Measurements from ENCODE around the gene FRMD4A.
"Not testable (repeated sequence)": the region's sequence is repeated elsewhere in the genome, so short reads cannot be mapped to it uniquely, and the experiment has no call there.

The FRMD4A gene

DNA sequence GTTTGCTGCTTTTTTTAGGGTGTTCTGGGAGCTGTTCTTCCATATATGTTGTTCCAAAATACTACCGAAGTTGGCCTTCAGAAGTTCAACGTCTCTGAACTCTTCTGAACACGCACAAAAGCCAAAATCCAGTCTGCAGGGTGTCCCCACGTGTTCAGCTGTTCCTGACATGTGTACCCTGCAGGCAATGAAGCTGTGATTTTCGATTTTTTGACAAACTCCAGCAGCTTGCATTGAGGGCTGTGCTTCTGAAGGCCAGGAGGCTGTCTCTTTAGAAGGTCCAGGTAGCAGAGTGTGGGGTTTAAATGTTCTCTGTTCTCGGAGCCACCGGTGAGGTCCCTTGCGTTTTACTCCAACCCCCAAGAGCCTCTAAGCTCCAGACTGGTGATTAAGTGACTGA, 598.9 kb downstream of the FRMD4A start:
- no peak for DNase-seq

DNA sequence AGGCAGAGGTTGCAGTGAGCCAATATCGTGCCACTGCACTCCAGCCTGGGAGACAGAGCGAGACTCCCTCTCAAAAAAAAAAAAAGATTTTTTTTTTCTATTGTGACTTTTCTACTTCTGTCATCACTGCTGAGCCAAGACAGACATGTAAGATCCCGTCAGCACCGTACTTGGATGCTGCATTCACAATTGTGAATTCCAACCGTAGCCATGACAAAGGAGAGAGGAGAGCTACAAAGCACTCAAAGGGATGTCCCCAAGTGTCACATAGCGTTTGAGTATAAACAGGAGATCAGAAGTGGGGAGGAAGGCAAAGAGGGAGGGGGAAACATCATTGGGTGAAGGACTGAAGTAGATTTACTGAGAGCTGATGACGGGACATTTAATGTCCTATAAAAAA, 599.8 kb downstream of the FRMD4A start:
- DNase-seq, result no peak

DNA sequence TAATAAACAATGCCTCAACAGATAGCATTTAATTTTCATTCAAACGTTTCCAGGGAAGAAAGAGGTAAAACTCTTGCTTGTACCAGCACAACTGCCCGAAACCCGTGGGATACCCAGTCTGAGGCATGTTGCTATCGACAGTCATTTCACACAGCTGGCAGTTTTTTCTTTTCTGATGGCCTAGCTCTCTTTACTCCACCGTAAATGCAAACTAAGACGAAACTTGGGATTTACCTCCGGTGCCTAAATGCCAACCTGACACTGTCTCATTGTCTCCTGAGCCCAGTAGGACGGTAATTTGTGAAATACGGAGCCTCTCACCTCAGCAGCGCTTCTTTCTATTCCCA, 600.4 kb downstream of the FRMD4A start:
- DNase-seq, result no peak

DNA sequence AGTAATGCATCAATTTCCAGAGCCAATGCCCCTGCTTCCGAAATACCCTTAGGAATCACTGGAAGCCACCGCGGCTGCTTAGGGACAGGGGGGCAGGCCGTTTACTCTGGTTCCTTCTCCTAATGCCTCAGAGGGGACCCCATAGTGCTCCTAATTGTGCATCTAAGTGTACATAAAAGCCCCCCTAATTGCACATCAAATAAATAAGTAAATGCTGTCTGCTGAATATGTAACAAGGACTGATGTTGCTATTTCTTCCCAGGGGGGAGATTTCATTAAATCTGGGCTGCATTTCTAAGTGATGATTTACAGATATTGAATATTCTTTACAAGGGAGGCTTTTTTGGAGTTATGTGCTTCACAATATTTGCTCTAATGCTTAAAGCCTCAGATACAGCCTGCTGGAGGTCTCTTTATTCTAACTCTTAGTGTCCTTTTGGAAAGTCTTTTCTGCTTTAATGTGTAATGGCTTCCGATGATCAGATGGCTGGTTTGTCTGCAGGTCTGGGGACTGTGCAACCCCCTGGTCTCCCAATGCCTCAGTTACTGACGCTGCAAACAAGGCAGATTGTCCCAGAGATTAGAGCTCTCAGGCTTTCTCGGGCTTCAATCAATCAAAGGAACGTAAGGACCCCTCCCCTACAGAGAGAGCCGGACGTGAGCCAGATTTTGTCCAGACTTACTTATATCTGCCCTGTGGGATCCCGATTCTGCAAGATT, 601.0 kb downstream of the FRMD4A start:
- DNase-seq, result no peak

DNA sequence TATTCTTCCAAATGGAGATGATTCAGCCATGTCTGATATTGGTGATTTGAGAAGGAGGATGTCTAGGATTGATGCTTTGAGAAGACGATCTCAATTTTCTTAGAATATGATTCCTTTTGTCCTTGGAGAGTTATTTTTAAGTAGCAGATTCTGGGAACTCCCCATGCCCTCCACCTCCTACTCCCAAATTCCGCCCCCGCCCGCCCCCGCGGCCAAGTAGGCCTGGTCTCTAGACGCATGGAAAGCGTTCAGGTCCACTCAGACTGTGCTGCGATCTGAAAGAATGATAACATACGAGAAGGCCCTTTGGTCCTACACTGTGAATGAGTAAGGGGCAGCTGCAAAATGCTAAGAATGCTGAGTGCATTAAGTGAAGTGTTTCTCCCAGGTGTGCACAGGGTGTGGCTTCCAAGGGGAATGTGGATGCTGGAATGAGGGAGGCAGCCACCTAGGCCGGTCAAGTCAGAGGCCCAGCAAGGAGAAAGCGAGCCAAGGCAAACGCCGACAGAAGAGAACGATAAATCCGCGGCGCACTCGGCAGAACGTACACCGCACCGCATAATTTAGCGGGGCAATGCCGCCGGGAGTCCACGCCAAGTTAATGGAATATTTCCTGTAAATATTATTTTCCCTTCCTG, 601.7 kb downstream of the FRMD4A start:
- no peak for DNase-seq

DNA sequence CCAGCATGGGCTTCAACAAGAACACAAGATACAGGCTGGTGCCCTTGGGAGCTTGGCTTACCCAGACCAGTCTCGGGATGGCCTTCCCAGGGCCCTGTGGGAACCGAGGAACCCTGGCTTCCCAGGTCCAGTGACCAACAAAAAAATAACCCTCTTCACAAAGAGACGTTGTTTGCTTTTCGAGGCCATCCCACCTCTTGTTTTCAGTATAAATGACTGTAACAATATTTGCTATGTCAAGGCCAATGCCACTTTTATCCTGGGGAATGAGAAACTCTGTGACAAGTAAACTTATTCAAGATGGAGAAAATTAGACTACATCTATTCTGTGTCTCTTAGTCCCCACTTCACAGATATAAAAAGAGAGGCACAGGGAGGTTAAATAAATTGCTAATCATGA, 605.1 kb downstream of the FRMD4A start:
- DNase-seq, result no peak

DNA sequence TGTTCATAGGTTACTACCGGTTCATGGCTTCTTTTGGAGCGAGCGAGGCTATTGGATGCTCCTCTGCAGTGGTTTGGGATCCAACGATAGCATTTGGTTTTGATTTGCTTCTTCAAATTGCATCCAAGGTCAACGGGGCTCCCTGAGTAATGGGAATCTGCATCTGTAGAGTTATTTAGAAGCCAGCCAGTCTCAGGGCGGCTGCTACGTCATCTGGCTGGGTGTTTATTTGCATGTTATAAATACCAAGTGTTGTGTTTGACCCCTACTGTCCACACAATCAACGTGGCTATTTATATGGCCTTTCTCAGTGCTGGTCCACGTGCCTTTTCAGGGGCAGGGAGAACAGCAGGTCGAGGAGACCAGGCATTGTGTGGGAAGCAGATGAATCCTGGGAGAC, 606.2 kb downstream of the FRMD4A start:
- no peak for DNase-seq

DNA sequence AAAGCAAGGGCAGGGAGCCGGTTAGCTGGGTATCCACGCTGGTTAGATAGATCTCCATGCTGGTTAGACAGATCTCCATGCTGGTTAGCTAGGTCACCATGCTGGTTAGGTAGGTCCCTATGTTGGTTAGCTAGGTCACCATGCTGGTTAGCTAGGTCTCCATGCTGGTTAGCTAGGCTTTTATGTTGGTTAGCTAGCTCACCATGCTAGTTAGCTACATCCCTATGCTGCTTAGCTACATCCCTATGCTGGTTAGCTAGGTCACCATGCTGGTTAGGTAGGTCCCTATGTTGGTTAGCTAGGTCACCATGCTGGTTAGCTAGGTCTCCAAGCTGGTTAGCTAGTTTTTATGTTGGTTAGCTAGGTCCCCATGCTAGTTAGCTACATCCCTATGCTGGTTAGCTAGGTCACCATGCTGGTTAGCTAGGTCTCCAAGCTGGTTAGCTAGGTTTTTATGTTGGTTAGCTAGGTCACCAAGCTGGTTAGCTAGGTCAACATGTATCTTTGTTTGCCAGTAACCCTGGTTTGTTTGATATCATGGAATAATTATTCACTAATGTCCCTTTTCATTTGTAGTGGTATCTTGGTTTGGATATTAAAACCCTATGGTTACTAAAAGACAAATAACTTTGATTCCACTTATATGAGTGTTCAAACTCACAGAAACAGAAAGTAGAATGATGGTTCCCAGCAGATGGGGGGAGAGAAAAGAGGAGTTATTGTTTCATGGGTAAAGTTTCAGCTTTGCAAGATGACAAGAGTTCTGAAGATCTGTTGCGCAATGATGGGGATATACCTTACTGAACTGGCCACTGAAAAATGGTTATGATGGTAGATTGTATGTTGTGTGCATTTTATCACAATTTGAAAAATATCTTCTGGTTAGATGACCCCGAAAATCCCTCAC, 607.7 kb downstream of the FRMD4A start:
- no peak for DNase-seq

DNA sequence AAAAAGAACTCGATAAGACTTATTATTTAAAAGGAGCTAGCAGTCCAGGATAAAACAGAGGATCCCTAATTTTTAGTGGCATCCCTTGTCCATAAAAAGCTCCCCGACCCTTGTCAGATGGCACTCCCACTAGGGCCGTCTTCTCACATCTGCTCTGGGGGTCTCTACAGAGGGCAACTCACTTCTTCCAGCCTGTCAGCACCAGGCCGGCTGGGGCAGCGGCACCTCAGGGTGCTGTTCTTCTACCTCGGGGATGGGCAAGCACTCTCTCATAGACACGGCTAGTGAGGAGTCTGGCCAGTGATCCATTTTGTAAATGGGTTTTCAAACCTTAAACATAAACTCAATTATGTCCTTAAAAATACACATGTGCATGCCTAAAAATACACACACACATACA, 609.2 kb downstream of the FRMD4A start:
- DNase-seq, result no peak

DNA sequence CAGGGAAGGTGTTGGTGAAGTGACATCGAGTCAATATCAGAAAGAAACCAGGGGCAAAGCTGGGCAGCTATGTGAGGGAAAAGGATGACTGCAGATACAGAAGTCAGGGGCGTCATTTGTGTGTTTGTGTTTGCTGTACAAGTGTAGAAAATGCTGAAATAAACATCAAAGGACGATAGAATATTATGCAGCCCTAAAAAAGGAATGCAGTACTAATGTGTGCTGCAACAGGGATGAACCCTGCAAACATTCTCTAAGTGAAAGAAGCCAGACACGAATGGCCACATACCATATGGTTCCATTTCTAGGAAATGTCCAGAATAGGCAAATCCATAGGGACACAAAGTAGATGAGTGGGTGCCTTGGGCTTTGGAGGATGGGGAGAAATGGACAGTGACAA, 610.0 kb downstream of the FRMD4A start:
- DNase-seq, result no peak

DNA sequence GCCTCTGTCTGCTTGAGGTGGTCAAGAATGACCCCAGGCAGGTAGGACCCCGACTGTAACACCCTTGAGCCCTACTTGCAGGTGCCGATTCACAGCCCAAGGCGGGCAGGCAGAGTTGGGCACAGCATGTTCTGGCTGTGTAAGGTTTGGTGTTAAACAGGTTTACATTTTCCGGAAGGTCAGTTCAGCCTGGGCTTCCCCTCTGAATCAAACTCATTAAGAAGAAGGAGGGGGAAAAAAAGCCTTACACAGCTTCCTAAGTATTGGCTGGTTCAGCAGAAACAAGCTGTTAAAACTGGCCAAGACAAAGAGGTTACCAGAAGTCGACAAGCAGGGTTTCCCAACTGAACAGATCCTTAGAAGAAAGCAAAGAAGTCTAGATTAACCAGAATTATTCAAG, 611.3 kb downstream of the FRMD4A start:
- DNase-seq, result no peak

DNA sequence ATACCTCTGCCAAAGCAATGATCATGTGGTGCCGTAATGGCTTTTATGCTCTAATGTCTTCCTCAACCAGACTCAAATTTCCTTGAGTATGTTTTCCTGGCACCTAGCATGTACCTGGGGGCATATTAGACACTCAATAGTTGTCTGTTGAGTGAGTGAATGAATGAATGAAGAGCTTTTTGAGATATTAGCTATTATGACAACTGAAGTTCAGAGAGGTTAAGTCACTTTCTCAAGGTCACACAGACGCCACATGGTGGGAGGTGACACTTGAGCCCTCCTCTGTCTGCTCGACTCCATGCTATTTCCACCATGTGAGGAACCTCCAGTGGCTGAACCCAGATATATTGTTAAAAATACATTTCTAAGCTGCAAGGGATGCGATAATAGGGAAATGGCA, 611.9 kb downstream of the FRMD4A start:
- DNase-seq, result no peak

DNA sequence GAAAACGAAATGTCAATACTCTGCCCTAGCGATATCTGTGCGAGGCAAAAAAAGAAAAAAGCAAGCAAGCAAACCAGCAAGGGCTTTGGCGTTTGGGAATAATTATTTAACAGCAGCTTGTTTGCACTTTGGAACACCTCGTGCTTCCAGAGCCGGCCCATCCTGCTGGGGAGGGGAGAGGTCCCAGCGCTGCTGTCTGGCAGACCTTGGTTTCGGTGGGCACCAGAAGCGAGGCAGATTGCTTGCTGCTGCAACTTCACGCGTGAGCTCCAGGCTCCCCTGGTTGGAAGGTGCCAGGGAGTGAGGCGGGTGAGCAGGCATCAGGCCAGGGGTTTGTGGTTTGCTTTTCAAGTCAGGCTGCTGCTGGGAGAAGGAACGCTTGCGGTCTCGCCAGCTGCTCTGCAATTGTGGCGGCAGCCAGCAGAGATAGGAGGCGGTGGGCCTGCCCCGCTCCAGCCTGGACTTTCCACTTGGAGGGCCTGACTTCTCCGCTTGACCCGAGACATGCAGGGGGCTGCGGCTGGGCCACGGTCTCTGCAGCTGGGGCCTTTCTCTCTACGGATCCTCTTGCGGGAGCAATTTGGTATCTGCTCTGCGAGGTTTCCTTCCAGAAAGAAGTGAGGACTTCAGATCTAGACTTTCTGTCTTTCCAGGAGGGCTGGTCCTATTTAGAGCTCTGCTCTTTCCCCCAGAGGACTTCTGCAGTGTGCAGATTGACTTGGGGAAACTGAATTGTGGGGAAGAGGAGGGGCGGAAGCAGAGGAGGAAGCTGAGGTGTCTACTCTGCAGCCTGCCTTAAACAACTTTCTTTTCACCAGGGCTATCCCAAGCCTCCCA, 612.6 kb downstream of the FRMD4A start:
- DNase-seq, result peak; percentile 66

DNA sequence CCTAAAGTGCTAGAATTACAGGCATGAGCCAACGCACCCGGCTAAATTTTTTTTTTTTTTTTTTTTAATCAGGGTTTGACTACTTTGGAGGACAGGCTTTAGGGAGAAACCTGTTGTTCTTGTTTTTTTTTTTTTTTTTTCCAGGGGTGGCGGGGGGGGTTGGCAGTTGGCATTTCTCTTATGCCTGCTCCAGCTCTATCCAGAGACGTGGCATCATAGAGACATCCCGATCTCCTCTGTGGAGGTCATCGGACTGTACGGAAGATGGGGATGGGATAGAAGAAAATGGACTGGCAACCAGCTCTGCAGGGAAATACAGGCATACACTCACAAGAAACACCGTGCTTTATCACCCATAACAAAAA, 613.2 kb downstream of the FRMD4A start:
- DNase-seq, result no peak

DNA sequence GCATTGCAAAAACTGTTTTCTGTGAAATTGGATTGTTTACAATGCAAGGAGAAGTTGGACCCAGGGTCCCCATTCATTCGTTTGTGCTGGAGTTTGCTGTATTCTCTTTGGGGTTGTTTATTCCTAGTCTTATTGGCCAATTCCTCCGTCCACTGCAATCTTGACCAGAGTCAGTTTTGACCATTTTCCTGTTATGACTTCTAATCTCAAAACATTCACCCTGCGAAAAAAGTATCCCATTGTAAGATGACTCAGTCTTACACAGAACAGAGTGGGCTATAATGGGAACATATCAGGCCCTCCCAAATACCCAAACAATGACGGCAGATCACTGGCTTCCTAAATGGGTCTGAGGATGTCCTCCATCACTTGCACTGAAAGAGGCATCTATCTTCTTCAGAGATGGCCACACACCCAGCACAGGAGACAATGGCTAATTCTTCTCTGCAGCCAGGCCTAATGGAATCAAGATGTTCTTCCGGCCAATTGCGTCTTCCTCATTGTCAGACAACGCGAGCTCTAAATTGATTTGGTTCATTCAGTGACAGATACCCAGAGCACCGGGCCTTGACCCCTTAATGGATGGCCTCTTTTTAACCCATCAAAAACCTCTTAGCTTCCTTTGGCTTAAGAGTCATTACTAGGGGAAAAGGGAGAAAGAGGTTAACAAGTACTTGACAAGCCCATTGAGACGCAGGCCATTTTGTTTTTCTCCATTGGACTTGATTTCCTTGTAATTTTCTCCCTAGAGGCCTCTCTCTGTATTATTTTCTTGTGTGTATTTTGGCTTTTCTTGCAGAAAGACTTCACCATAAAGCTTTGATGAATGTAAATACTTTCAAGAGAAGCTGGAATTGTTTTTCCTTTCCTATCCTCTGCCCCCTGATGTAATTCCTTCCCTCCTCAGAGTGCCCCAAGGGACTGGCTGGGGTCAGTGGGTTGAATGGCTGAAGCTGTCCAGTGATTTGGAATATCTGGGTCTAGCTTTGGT, 614.3 kb downstream of the FRMD4A start:
- no peak for DNase-seq

DNA sequence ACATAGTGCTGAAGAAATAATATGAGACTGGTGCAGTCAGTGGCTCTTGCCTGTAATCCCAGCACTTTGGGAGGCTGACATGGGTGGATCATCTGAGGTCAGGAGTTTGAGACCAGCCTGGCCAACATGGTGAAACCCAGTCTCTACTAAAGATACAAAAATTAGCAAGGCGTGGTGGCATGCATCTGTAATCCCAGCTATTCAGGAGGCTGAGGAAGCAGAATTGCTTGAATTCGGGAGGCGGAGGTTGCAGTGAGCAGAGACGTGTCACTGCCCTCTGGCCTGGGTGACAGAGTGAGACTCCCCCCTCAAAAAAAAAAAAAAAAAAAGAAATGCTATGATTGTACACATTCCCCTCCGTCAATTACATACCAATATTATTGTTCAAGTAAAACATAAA, 615.1 kb downstream of the FRMD4A start:
- not testable (repeated sequence) for DNase-seq

DNA sequence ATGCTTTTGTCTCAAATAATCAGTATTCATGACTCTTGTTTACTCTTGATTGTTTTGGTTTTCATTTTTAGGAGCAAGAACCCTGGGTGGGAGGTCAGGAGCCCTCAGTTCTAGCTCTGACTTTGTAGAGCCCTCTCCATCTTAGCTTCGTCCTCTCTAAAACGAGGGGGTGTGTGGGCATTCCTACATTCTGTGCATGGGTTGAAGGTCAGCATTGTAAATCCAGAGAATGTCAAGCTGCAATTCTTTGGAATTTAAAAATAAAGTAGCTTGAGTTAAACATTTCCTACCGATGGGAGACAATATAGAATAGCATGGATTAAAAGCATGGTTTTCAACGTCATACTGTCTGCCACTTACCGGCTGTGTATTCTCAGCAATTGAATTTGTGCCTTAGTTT, 615.6 kb downstream of the FRMD4A start:
- DNase-seq, result no peak

DNA sequence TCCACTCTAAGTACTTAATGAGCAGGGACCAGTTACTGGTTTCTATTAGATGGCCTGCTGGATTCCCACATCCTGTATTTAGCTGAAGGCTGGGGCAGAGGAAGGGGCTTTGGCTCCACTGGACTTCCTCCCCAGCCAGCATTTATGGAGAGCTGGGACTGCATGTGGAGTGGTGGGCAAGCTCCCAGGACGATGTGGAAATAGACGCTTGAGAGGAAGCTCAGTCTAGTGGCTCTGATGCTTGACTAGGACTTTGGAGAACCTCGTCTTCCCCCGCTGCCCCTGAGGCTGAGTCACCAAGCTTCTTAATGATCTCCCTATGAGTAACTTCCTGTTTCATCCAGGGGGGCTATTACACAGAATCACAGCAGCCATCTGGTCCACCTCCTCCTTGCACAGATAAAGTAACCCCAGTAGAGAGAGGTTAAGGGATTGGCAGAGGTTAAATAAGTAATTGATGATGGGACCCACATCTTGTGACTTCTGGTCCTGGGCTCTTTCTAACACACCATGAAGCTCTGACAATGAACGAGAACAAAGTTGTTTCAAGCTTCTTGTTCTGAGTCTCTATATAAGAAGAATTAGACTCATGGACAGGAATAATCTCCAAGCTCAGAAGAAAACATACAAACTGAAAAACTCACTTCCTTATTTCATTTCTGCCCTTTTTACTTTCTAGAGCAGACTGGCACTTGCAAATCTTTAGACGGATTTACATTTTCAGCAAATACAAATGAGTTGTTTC, 617.7 kb downstream of the FRMD4A start:
- DNase-seq, result peak; percentile 62

DNA sequence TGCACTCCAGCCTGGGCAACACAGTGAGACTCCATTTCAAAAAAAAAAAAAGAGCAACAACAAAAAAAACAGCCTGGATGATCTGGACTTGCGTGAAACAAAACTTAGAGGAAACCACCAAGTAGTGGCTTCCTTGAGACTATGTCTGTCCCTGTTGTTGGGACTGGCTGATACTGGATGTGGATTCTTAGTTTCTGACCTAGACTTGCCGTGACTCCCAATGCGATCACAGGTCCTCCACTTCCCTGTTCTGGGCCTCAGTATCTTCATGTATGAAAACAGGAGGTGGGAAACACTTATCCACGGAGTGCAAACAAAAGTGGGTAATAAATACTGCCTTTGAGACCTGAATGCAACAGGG, 618.3 kb downstream of the FRMD4A start:
- DNase-seq, result no peak

DNA sequence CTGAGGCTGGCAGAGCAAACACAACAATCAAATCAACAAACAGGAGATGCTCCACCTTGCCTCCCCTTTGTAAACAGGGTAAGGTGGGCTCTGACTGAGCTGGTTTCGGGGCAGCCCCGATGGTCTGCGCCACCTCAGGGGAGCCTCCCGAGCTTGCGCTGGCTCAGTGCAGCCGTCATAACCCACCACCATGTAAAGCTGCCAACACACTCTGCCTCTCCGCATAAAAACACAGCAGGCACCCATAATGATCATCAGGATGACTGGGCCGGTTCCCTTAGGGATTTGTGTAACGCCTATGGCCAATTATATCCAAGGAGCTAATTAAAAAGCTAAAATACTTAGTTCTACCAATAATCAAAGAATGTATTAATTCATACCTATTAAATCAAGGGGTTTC, 619.4 kb downstream of the FRMD4A start:
- DNase-seq, result no peak

Data from activated CD8-positive, alpha-beta memory T cell treated with anti-CD3 and anti-CD28 coated beads for 24 hours (primary cell).